ENCODE data around the gene SHISA2.

Gene SHISA2

GRCh38 chr13:26037302-26037701 lies 14.5 kb downstream of the SHISA2 start:
- Histone ChIP-seq H3K79me2 (ENCODE audit: insufficient read depth, low read length) (no peaks in the 10 kb centered on the region), H3K9me2 (replicated peaks; ENCODE audit: low read depth, low read length) (no peaks in the 10 kb centered on the region), H3K36me3 (ENCODE audit: insufficient read depth, low read length) (no peaks in the 10 kb centered on the region), H3K4me1 (ENCODE audit: insufficient read depth, low read length, poor library complexity, severe bottlenecking) (peaks cover 27% of the 10 kb centered on the region), H3K27me3 (ENCODE audit: insufficient read depth, low read length, poor library complexity, severe bottlenecking) (no peaks in the 10 kb centered on the region), H3K9ac (ENCODE audit: low read depth, low read length, poor library complexity, severe bottlenecking) (no peak overlapping the region), H4K20me1 (ENCODE audit: insufficient read depth, low read length, poor library complexity, severe bottlenecking) (no peaks in the 10 kb centered on the region), H3K9me3 (ENCODE audit: insufficient read depth, low read depth, low read length) (no peaks in the 10 kb centered on the region; the same call in 1 of the 2 replicates), H3F3A (ENCODE audit: low read depth) (no peaks in the 10 kb centered on the region), H2AFZ (ENCODE audit: low read length) (peak overlapping the region; percentile 44; the same call in 1 of the 2 replicates), H3K4me3 (ENCODE audit: low read length, poor library complexity, severe bottlenecking) (no peak overlapping the region), H3K4me2 (ENCODE audit: low read depth, low read length, poor library complexity, severe bottlenecking) (no peak overlapping the region)
- TF ChIP-seq CTCF (conservative IDR thresholded peaks at IDR 0.05; ENCODE audit: low read length): peak; percentile 95
- TF ChIP-seq EZH2phosphoT487 (IDR thresholded peaks at IDR 0.05; ENCODE audit: borderline replicate concordance): no peak

GRCh38 chr13:26036383-26036782 lies 15.4 kb downstream of the SHISA2 start:
- H4K20me1 ChIP-seq (ENCODE audit: insufficient read depth, low read length, poor library complexity, severe bottlenecking): no peaks in the 10 kb centered on the region
- no peaks in the 10 kb centered on the region for H3K27me3 ChIP-seq (ENCODE audit: insufficient read depth, low read length, poor library complexity, severe bottlenecking)
- H3F3A ChIP-seq (ENCODE audit: low read depth): no peaks in the 10 kb centered on the region
- peaks cover 18% of the 10 kb centered on the region for H3K4me1 ChIP-seq (ENCODE audit: insufficient read depth, low read length, poor library complexity, severe bottlenecking)
- no peaks in the 10 kb centered on the region for H3K79me2 ChIP-seq (ENCODE audit: insufficient read depth, low read length)
- H3K4me3 ChIP-seq (ENCODE audit: low read length, poor library complexity, severe bottlenecking): no peak overlapping the region
- H3K9ac ChIP-seq (ENCODE audit: low read depth, low read length, poor library complexity, severe bottlenecking): no peak overlapping the region
- peaks cover 5% of the 10 kb centered on the region; the same call in 1 of the 2 replicates for H3K9me3 ChIP-seq (ENCODE audit: insufficient read depth, low read depth, low read length)
- H3K4me2 ChIP-seq (ENCODE audit: low read depth, low read length, poor library complexity, severe bottlenecking): no peak overlapping the region
- H3K36me3 ChIP-seq (ENCODE audit: insufficient read depth, low read length): no peaks in the 10 kb centered on the region
- no peak overlapping the region for H2AFZ ChIP-seq (ENCODE audit: low read length)
- no peak for TF ChIP-seq CTCF (conservative IDR thresholded peaks at IDR 0.05; ENCODE audit: low read length)
- TF ChIP-seq EZH2phosphoT487 (IDR thresholded peaks at IDR 0.05; ENCODE audit: borderline replicate concordance): no peak
- H3K9me2 ChIP-seq (replicated peaks; ENCODE audit: low read depth, low read length): no peaks in the 10 kb centered on the region

- no peaks in the 10 kb centered on the region for H4K20me1 ChIP-seq (ENCODE audit: insufficient read depth, low read length, poor library complexity, severe bottlenecking)
- no peak for TF ChIP-seq CTCF (conservative IDR thresholded peaks at IDR 0.05; ENCODE audit: low read length)
- TF ChIP-seq EZH2phosphoT487 (IDR thresholded peaks at IDR 0.05; ENCODE audit: borderline replicate concordance): no peak
- H3K27me3 ChIP-seq (ENCODE audit: insufficient read depth, low read length, poor library complexity, severe bottlenecking): no peaks in the 10 kb centered on the region
- no peak overlapping the region for H3K9ac ChIP-seq (ENCODE audit: low read depth, low read length, poor library complexity, severe bottlenecking)
- H3K4me1 ChIP-seq (ENCODE audit: insufficient read depth, low read length, poor library complexity, severe bottlenecking): peaks cover 13% of the 10 kb centered on the region
- no peaks in the 10 kb centered on the region for H3K36me3 ChIP-seq (ENCODE audit: insufficient read depth, low read length)
- peaks cover 11% of the 10 kb centered on the region; the same call in 1 of the 2 replicates for H3K9me3 ChIP-seq (ENCODE audit: insufficient read depth, low read depth, low read length)
- H3F3A ChIP-seq (ENCODE audit: low read depth): no peaks in the 10 kb centered on the region
- H3K79me2 ChIP-seq (ENCODE audit: insufficient read depth, low read length): no peaks in the 10 kb centered on the region
- no peak overlapping the region for H3K4me2 ChIP-seq (ENCODE audit: low read depth, low read length, poor library complexity, severe bottlenecking)
- H3K9me2 ChIP-seq (replicated peaks; ENCODE audit: low read depth, low read length): no peaks in the 10 kb centered on the region
- peak overlapping the region; percentile 91; the same call in 1 of the 2 replicates for H2AFZ ChIP-seq (ENCODE audit: low read length)
- no peak overlapping the region for H3K4me3 ChIP-seq (ENCODE audit: low read length, poor library complexity, severe bottlenecking)
Measured at GRCh38 chr13:26034018-26034417, 17.8 kb downstream of the SHISA2 start.
